GM18507 (cell line): Measurements from ENCODE around the gene CACNB3.
"Not testable (repeated sequence)": the region's sequence is repeated elsewhere in the genome, so short reads cannot be mapped to it uniquely, and the experiment has no call there.

Experiments
- DNase-seq: peaks from one replicate; pipeline ENCODE4 v3.0.0; 2011; ENCODE audit warnings: low read depth; ENCODE audit not compliant: insufficient read length; ENCODE audit errors: extremely low spot score
- FAIRE-seq: peaks from 2 replicates; lab custom pipeline; 2011; peaks lifted over from hg19 to GRCh38; lab: Jason Lieb, UNC

CACNB3 gene

DNA sequence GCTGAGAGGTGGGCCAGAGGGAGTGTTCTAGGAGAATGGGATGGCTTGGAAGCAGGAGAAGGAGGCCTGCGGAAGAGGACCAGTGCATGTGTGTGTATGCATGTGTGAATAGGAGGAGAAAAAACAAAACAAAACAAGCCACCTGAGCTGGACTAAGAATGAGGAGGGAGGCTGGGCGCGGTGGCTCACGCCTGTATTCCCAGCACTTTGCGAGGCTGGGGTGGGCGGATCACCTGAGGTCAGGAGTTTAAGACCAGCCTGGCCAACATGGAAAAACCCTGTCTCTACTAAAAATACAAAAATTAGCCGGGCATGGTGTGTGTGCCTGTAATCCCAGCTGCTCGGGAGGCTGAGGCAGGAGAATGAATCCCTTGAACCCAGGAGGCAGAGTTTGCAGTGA, 55.2 kb downstream of the CACNB3 start:
- not testable (repeated sequence) for FAIRE-seq, DNase-seq

DNA sequence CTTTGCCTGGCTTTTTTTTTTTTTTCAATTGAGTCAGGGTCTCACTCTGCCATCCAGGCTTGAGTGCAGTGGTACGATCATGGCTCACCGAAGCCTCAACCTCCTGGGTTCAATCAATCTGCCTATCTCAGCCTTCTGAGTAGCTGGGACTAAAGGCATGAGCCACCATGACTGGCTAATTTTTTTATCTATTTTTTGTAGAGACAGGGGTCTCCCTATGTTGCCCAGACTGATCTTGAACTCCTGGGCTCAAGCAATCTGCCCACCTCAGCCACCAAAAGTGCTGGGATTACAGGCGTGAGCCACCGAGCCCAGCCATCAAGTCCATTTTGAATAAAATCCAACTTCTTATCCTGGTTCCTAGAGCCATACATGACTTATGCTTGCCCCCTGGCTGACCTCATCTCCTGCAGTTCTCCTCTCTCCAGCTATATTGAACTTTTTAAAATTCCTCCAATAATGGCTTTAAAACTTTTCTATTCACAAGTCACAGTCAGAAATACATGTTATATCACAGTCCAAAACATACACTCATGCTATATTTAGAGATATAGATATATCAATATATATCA, 57.7 kb downstream of the CACNB3 start:
- FAIRE-seq: no peak

More for the DNA sequence above, 57.7 kb downstream of the CACNB3 start:
- no peak for DNase-seq
